Hepatocyte (in vitro differentiated cells): Measurements from ENCODE around the gene ARSI.

ENCODE experiments used
- CTCF ChIP-seq: fragments of 200-600 bp; sonication (generic); IDR thresholded peaks from 2 replicates; pipeline ENCODE4 v1.5.1; 2016; ENCODE audit warnings: antibody characterized with exemption, mild to moderate bottlenecking; ENCODE audit not compliant: poor library complexity
- EZH2 ChIP-seq: fragments of 200-600 bp; sonication (generic); IDR thresholded peaks from 2 replicates; pipeline ENCODE4 v1.6.1; 2016; ENCODE audit warnings: antibody characterized with exemption, mild to moderate bottlenecking, borderline replicate concordance

- TF ChIP-seq CTCF, result no peak
- no peak for TF ChIP-seq EZH2
These were observed 24.0 kb upstream of the ARSI start for GRCh38 chr5:150326707-150327106.
